Activated T-cell treated with anti-CD3 and anti-CD28 coated beads, Interleukin-2, amount 50 U/mL, for 4 hours (primary cell): ENCODE data around the gene SLC36A2. TPM values are rescaled to one million over a fixed set of nuclear protein-coding genes. Genes with fewer than 3 reads are reported as not detected.

Experiments used
- ATAC-seq, 2 donors: fragments of 200-7000 bp; cut with Tn5 transposase; one replicate each; pipeline ENCODE4 v1.10.0; 2021
- DNase-seq: peaks from one replicate; pipeline ENCODE4 v3.0.0-alpha.2; 2020
- H3K27me3 Mint-ChIP-seq: one replicate; pipeline ENCODE4 v1.8.0; 2021; ENCODE audit warnings: low read depth, mixed read lengths
- H3K36me3 Mint-ChIP-seq: one replicate; pipeline ENCODE4 v1.8.0; 2022; ENCODE audit warnings: mixed read lengths; ENCODE audit not compliant: insufficient read depth
- H3K4me1 Mint-ChIP-seq: one replicate; pipeline ENCODE4 v1.8.0; 2021; ENCODE audit warnings: low read depth, mixed read lengths
- H3K4me3 Mint-ChIP-seq: one replicate; pipeline ENCODE4 v1.8.0; 2021; ENCODE audit warnings: mild to moderate bottlenecking, moderate library complexity, mixed read lengths
- H3K9me3 Mint-ChIP-seq: one replicate; pipeline ENCODE4 v1.8.0; 2021; ENCODE audit warnings: mixed read lengths
- total RNA-seq, 3 donors: library from RNA; stranded (reverse); gene quantifications; one replicate each; pipeline ENCODE4 v1.2.1, GENCODE V29; 2021

SLC36A2 gene
- total RNA-seq, 3 donors from 2014 or later: not detected

GRCh38 chr5:151284392-151284967 lies 62.9 kb downstream of the SLC36A2 start:
- Mint-ChIP-seq H3K4me1 (peaks cover 2% of the 10 kb centered on the region), H3K27me3 (no peaks in the 10 kb centered on the region), H3K9me3 (no peaks in the 10 kb centered on the region), H3K36me3 (no peaks in the 10 kb centered on the region), H3K4me3 (no peak overlapping the region)
- ATAC-seq (no peak), DNase-seq (no peak)

- no peak for DNase-seq
- peaks cover 1% of the 10 kb centered on the region for H3K4me1 Mint-ChIP-seq
- ATAC-seq: no peak
- H3K4me3 Mint-ChIP-seq: no peak overlapping the region
- no peaks in the 10 kb centered on the region for H3K36me3 Mint-ChIP-seq
- H3K27me3 Mint-ChIP-seq: no peaks in the 10 kb centered on the region
- H3K9me3 Mint-ChIP-seq: no peaks in the 10 kb centered on the region
Measured at GRCh38 chr5:151283120-151283825, 64.1 kb downstream of the SLC36A2 start.

GRCh38 chr5:151281001-151281639 lies 66.2 kb downstream of the SLC36A2 start:
- ATAC-seq: no peak
- H3K36me3 Mint-ChIP-seq: no peaks in the 10 kb centered on the region
- no peaks in the 10 kb centered on the region for H3K27me3 Mint-ChIP-seq
- no peaks in the 10 kb centered on the region for H3K9me3 Mint-ChIP-seq
- no peak for DNase-seq
- no peaks in the 10 kb centered on the region for H3K4me1 Mint-ChIP-seq
- no peak overlapping the region for H3K4me3 Mint-ChIP-seq

- Mint-ChIP-seq H3K9me3 (no peaks in the 10 kb centered on the region), H3K27me3 (no peaks in the 10 kb centered on the region), H3K4me3 (no peak overlapping the region), H3K36me3 (no peaks in the 10 kb centered on the region), H3K4me1 (no peaks in the 10 kb centered on the region)
- DNase-seq: no peak
- ATAC-seq: no peak
Measured at GRCh38 chr5:151280443-151280842, 66.9 kb downstream of the SLC36A2 start.

- Mint-ChIP-seq H3K4me1 (no peaks in the 10 kb centered on the region), H3K4me3 (no peak overlapping the region), H3K9me3 (no peaks in the 10 kb centered on the region), H3K36me3 (no peaks in the 10 kb centered on the region), H3K27me3 (no peaks in the 10 kb centered on the region)
- DNase-seq: no peak
- ATAC-seq: no peak
Measured at GRCh38 chr5:151278845-151279244, 68.5 kb downstream of the SLC36A2 start.

- H3K4me1 Mint-ChIP-seq: no peaks in the 10 kb centered on the region
- no peak for DNase-seq
- H3K9me3 Mint-ChIP-seq: no peaks in the 10 kb centered on the region
- ATAC-seq: no peak
- no peak overlapping the region for H3K4me3 Mint-ChIP-seq
- H3K27me3 Mint-ChIP-seq: no peaks in the 10 kb centered on the region
- H3K36me3 Mint-ChIP-seq: no peaks in the 10 kb centered on the region
Measured at GRCh38 chr5:151275803-151276202, 71.6 kb downstream of the SLC36A2 start.

GRCh38 chr5:151274666-151275065 lies 72.7 kb downstream of the SLC36A2 start:
- Mint-ChIP-seq H3K4me1 (no peaks in the 10 kb centered on the region), H3K36me3 (no peaks in the 10 kb centered on the region), H3K4me3 (no peak overlapping the region), H3K27me3 (no peaks in the 10 kb centered on the region), H3K9me3 (no peaks in the 10 kb centered on the region)
- no peak for DNase-seq
- no peak for ATAC-seq

- H3K4me1 Mint-ChIP-seq: no peaks in the 10 kb centered on the region
- no peak for ATAC-seq
Measured at GRCh38 chr5:151271336-151271735, 76.0 kb downstream of the SLC36A2 start.

GRCh38 chr5:151270599-151270998 lies 76.8 kb downstream of the SLC36A2 start:
- H3K4me1 Mint-ChIP-seq: no peaks in the 10 kb centered on the region
- no peak overlapping the region for H3K4me3 Mint-ChIP-seq
- DNase-seq (no peak), ATAC-seq (peak; percentile 96 to 97)
- no peaks in the 10 kb centered on the region for H3K27me3 Mint-ChIP-seq
- no peaks in the 10 kb centered on the region for H3K9me3 Mint-ChIP-seq
- peaks cover 17% of the 10 kb centered on the region for H3K36me3 Mint-ChIP-seq

More at GRCh38 chr5:151271336-151271735, 76.0 kb downstream of the SLC36A2 start:
- Mint-ChIP-seq H3K27me3 (no peaks in the 10 kb centered on the region), H3K36me3 (peaks cover 16% of the 10 kb centered on the region), H3K9me3 (no peaks in the 10 kb centered on the region), H3K4me3 (no peak overlapping the region)
- no peak for DNase-seq

- H3K4me3 Mint-ChIP-seq: no peak overlapping the region
- H3K4me1 Mint-ChIP-seq: peaks cover 11% of the 10 kb centered on the region
- no peak for DNase-seq
- H3K27me3 Mint-ChIP-seq: no peaks in the 10 kb centered on the region
- H3K36me3 Mint-ChIP-seq: peaks cover 27% of the 10 kb centered on the region
- H3K9me3 Mint-ChIP-seq: no peaks in the 10 kb centered on the region
- ATAC-seq: no peak
Measured at GRCh38 chr5:151267491-151268260, 79.7 kb downstream of the SLC36A2 start.

Other genes with a start within 250 kb of the SLC36A2 start
- 100 to 1,000 TPM; 102 to 156 (median 128) TPM for gene ANXA6, start 189.8 kb downstream of the SLC36A2 start, total RNA-seq
- 10 to 100 TPM; 20.0 to 23.0 (median 21.2) TPM for gene CCDC69, start 123.5 kb downstream of the SLC36A2 start, total RNA-seq
- gene GM2A, start 94.4 kb downstream of the SLC36A2 start, total RNA-seq: 1 to 10 TPM; 8.1 to 9.9 (median 9.0) TPM
- gene SLC36A3, start 43.8 kb downstream of the SLC36A2 start, total RNA-seq: not detected
- gene SLC36A1, start 100.0 kb upstream of the SLC36A2 start, total RNA-seq: 1 to 10 TPM; 6.8 to 8.2 (median 6.8) TPM
- gene FAT2, start 243.8 kb upstream of the SLC36A2 start, total RNA-seq: not detected